GM12878 (cell line): ENCODE measurements around the gene FILIP1L. TPM values are rescaled to one million over a fixed set of nuclear protein-coding genes. Genes with fewer than 3 reads are reported as not detected.

ENCODE experiments used
- ATAC-seq: fragments of 200-7000 bp; cut with Tn5 transposase; 3 replicates; pipeline ENCODE4 v1.9.1; 2020; ENCODE audit warnings: mild to moderate bottlenecking, moderate library complexity
- BruUV-seq: library from RNA; stranded (reverse); fragments of 400-500 nt; replicated peaks from 2 replicates; lab custom pipeline; 2021; lab: Mats Ljungman, UMichigan
- CTCF ChIA-PET: fragments of 300-600 bp; sonication (Branson Sonifier 250); formaldehyde crosslinking; extraction: SDS; loops from one replicate; lab custom pipeline; 2021; ENCODE audit warnings: inconsistent platforms; lab: Yijun Ruan, JAX
- POLR2A ChIA-PET: fragments of 350-600 bp; formaldehyde crosslinking; extraction: SDS; loops from one replicate; lab custom pipeline; 2021; ENCODE audit warnings: inconsistent platforms; lab: Charles Lee
- RAD21 ChIA-PET: fragments of 300-600 bp; sonication (Branson Sonifier 250); formaldehyde crosslinking; loops from one replicate; lab custom pipeline; 2023; ENCODE audit warnings: antibody characterized with exemption; ENCODE audit not compliant: unreplicated experiment; lab: Charles Lee
- SMC1A ChIA-PET: fragments of 300-600 bp; sonication (Branson Sonifier 250); formaldehyde crosslinking; loops from one replicate; lab custom pipeline; 2023; ENCODE audit not compliant: unreplicated experiment, uncharacterized antibody; lab: Charles Lee
- DNase-seq: peaks from one replicate; pipeline ENCODE4 v3.0.0-alpha.2; 2011; ENCODE audit warnings: low read depth, low spot score
- FAIRE-seq: peaks from 3 replicates; lab custom pipeline; 2011; peaks lifted over from hg19 to GRCh38; lab: Jason Lieb, UNC
- H2AFZ ChIP-seq: 2 replicates; pipeline ENCODE4 v1.6.0; 2011; ENCODE audit warnings: low read depth, low read length, control low read depth; ENCODE audit not compliant: control insufficient read depth
- H3K27ac ChIP-seq: 2 replicates; pipeline ENCODE4 v1.5.1; 2011; ENCODE audit warnings: control low read depth; ENCODE audit not compliant: control insufficient read depth, insufficient read depth
- H3K27me3 ChIP-seq, 2 experiments: replicated peaks in 1 of 2; 2 replicates each; pipeline versions ENCODE4 v1.6.0 to v1.6.1; 2011; ENCODE audit warnings: low read length in 1 of 2; ENCODE audit not compliant: control insufficient read depth in 2 of 2, insufficient read depth in 2 of 2
- H3K36me3 ChIP-seq, 2 experiments: 2 replicates each; pipeline ENCODE4 v1.5.1; 2011; ENCODE audit warnings: low read length in 1 of 2; ENCODE audit not compliant: control insufficient read depth in 2 of 2, insufficient read depth in 2 of 2
- H3K4me1 ChIP-seq: 2 replicates; pipeline ENCODE4 v1.6.1; 2011; ENCODE audit warnings: mild to moderate bottlenecking, low read length, moderate library complexity, mixed read lengths; ENCODE audit not compliant: control insufficient read depth, insufficient read depth
- H3K4me2 ChIP-seq: 2 replicates; pipeline ENCODE4 v1.6.0; 2011; ENCODE audit warnings: control low read depth; ENCODE audit not compliant: control insufficient read depth, insufficient read depth
- H3K4me3 ChIP-seq: fragments of 200-600 bp; sonication (generic); 2 replicates; pipeline ENCODE4 v1.5.1; 2016
- H3K79me2 ChIP-seq: 2 replicates; pipeline ENCODE4 v1.6.0; 2011; ENCODE audit warnings: low read length; ENCODE audit not compliant: control insufficient read depth, insufficient read depth
- H3K9ac ChIP-seq: 2 replicates; pipeline ENCODE4 v1.8.0; 2011; ENCODE audit warnings: low read length, control low read depth, mixed read lengths; ENCODE audit not compliant: control insufficient read depth, insufficient read depth
- H3K9me3 ChIP-seq: replicated peaks from 3 replicates; pipeline ENCODE4 v1.5.1; 2011; ENCODE audit warnings: mild to moderate bottlenecking, low read length; ENCODE audit not compliant: control insufficient read depth, insufficient read depth
- H4K20me1 ChIP-seq: 2 replicates; pipeline ENCODE4 v1.6.0; 2011; ENCODE audit not compliant: control insufficient read depth, insufficient read depth
- NFIC ChIP-seq: IDR thresholded peaks from 2 replicates; pipeline ENCODE4 v1.6.1; 2012; ENCODE audit warnings: low read depth, mild to moderate bottlenecking, inconsistent platforms, low read length, moderate library complexity
- SMC3 ChIP-seq: IDR thresholded peaks from 2 replicates; pipeline ENCODE4 v1.6.1; 2011; ENCODE audit warnings: low read length, improper control_type of control experiment, borderline replicate concordance
- TBL1XR1 ChIP-seq: IDR thresholded peaks from 2 replicates; pipeline ENCODE4 v1.6.1; 2012; ENCODE audit warnings: low read depth, low read length, improper control_type of control experiment
- ZBTB40 ChIP-seq: fragments of 450-650 bp; IDR thresholded peaks from 2 replicates; pipeline ENCODE4 v1.6.1; 2016; ENCODE audit warnings: mild to moderate bottlenecking, moderate library complexity, borderline replicate concordance
- WGBS: methylation state at CpG from one replicate; pipeline ENCODE4 v1.1.6; 2016; ENCODE audit warnings: low lambda C conversion rate; ENCODE audit not compliant: insufficient replicate concordance, insufficient coverage; ENCODE audit errors: missing lambda C conversion rate; 5-methylcytosine and 5-hydroxymethylcytosine counted together
- in situ Hi-C: fragments of 300-500 bp; cut with MboI; formaldehyde crosslinking; loops from 9 replicates; pipeline ENCODE4 v1.14.3; 2018; ENCODE audit warnings: mixed read lengths
- intact Hi-C: fragments of 100-400 bp; cut with micrococcal nuclease; formaldehyde crosslinking; loops from one replicate; pipeline ENCODE4 v1.14.2; 2022; ENCODE audit not compliant: unreplicated experiment
- polyA plus RNA-seq, 11 experiments: library from polyadenylated mRNA; depleted of rRNA in 4 of 11; unstranded in 6 of 11; stranded (reverse) in 5 of 11; fragments of >200 nt; fragmentation: Nextera tagmentation in 4 of 11; fragmentation: Illumina TruSeq in 1 of 11; extraction: Ambion mirVana in 4 of 11; extraction: Trizol in 1 of 11; gene quantifications; 1 replicate in 1 of 11; 2 replicates in 10 of 11; pipeline versions ENCODE4 v1.2.1 to v1.2.3, GENCODE V29; 2011 to 2016; ENCODE audit warnings: inconsistent platforms in 2 of 11, missing spikeins in 2 of 11, low read depth in 1 of 11
- total RNA-seq, 4 experiments: library from RNA; depleted of rRNA in 3 of 4; stranded (reverse); fragments of >200 nt in 3 of 4; fragmentation: Illumina TruSeq in 1 of 4; extraction: Trizol in 1 of 4; gene quantifications; 2 replicates each; pipeline versions ENCODE4 v1.2.1 to v1.2.3, GENCODE V29; 2013 to 2021

Gene FILIP1L
- total and polyA plus RNA-seq, 10 of the 15 experiments (the other 5 are each of a cell fraction or from before 2014, with no cell fraction given), result 0.24 to 6.1 (median 3.5) TPM

GRCh38 chr3:99875581-99875928 lies 238.7 kb downstream of the FILIP1L start:
- Histone ChIP-seq H3K27me3 (no peaks in the 10 kb centered on the region), H3K27ac (0 out of 2 replicates have a peak overlapping the region, but pooled peaks have one; percentile 23), H3K4me2 (peak overlapping the region; percentile 96), H4K20me1 (no peaks in the 10 kb centered on the region), H3K4me1 (peaks cover 16% of the 10 kb centered on the region; the same call in 1 of the 2 replicates), H2AFZ (peak overlapping the region; percentile 87), H3K9me3 (no peaks in the 10 kb centered on the region), H3K79me2 (peaks cover 15% of the 10 kb centered on the region), H3K4me3 (peak overlapping the region; percentile 88), H3K9ac (peak overlapping the region; percentile 73), H3K36me3 (no peaks in the 10 kb centered on the region)
- FAIRE-seq, result no peak
- ChIA-PET SMC1A (interaction anchor here (0.7 to 1.3 kb wide), 9 partner anchors 12 to 172 kb away, joined by 3 to 5 read pairs (median 4); no protein-coding TSS in a partner anchor), RAD21 (interaction anchor here (0.9 to 1.5 kb wide), 5 partner anchors 18 to 96 kb away, joined by 3 to 4 read pairs (median 3); no protein-coding TSS in a partner anchor), POLR2A (no interaction called here), CTCF (interaction anchor here (0.5 to 1.7 kb wide), 5 partner anchors 18 to 974 kb away, joined by 3 to 6 read pairs (median 4); no protein-coding TSS in a partner anchor)
- TF ChIP-seq SMC3 (no peak), ZBTB40 (0 out of 2 replicates have a peak, but pooled peaks have one; percentile 34), NFIC (no peak), TBL1XR1 (no peak)
- no TSS peak for BruUV-seq
- in situ Hi-C loops (no loop called here), intact Hi-C loops (no loop called here)
- no peak for DNase-seq
- no peak for ATAC-seq
- 2% methylated on average over 6 of the region's 6 CpGs for WGBS
